Stimulated activated memory B cell treated with anti-CD40 and anti-IgM and Interleukin-4, amounts not matched to agents 10 μg/mL and 1 μg/mL and 100 μg/mL, for 72 hours (primary cell): ENCODE measurements around the gene PLEKHJ1.

Experiments
- ATAC-seq: fragments of 150-1000 bp; cut with Tn5 transposase; 2 replicates; pipeline ENCODE4 v1.10.0; 2021
- H3K27ac Mint-ChIP-seq: one replicate; pipeline ENCODE4 v1.8.0; 2022; ENCODE audit warnings: mild to moderate bottlenecking, mixed read lengths
- H3K27me3 Mint-ChIP-seq: one replicate; pipeline ENCODE4 v1.8.0; 2022; ENCODE audit warnings: mixed read lengths
- H3K36me3 Mint-ChIP-seq: one replicate; pipeline ENCODE4 v1.8.0; 2022; ENCODE audit warnings: mixed read lengths
- H3K4me1 Mint-ChIP-seq: one replicate; pipeline ENCODE4 v1.8.0; 2022; ENCODE audit warnings: mixed read lengths
- H3K4me3 Mint-ChIP-seq: one replicate; pipeline ENCODE4 v1.8.0; 2022; ENCODE audit warnings: mild to moderate bottlenecking, moderate library complexity, mixed read lengths
- H3K9me3 Mint-ChIP-seq: one replicate; pipeline ENCODE4 v1.8.0; 2022; ENCODE audit warnings: mixed read lengths

Gene PLEKHJ1

GRCh38 chr19:2255112-2255845 lies 19.1 kb upstream of the PLEKHJ1 start:
- Mint-ChIP-seq H3K9me3 (peaks cover 2% of the 10 kb centered on the region), H3K4me1 (peaks cover 72% of the 10 kb centered on the region), H3K27me3 (peaks cover 19% of the 10 kb centered on the region), H3K4me3 (no peak overlapping the region), H3K36me3 (no peaks in the 10 kb centered on the region), H3K27ac (peak overlapping the region; percentile 93)
- no peak for ATAC-seq

- ATAC-seq: no peak
- Mint-ChIP-seq H3K4me1 (peaks cover 66% of the 10 kb centered on the region), H3K27ac (no peak overlapping the region), H3K36me3 (no peaks in the 10 kb centered on the region), H3K27me3 (peaks cover 24% of the 10 kb centered on the region), H3K9me3 (no peaks in the 10 kb centered on the region), H3K4me3 (peak overlapping the region; percentile 23)
These were observed 18.1 kb upstream of the PLEKHJ1 start for GRCh38 chr19:2254064-2254872.

GRCh38 chr19:2253106-2254063 lies 17.3 kb upstream of the PLEKHJ1 start:
- Mint-ChIP-seq H3K36me3 (peaks cover 6% of the 10 kb centered on the region), H3K9me3 (no peaks in the 10 kb centered on the region), H3K4me3 (peak overlapping the region; percentile 67), H3K4me1 (peaks cover 67% of the 10 kb centered on the region), H3K27me3 (peaks cover 24% of the 10 kb centered on the region), H3K27ac (peak overlapping the region; percentile 75)
- ATAC-seq: peak; percentile 21

- Mint-ChIP-seq H3K9me3 (no peaks in the 10 kb centered on the region), H3K27me3 (peaks cover 24% of the 10 kb centered on the region), H3K36me3 (peaks cover 8% of the 10 kb centered on the region), H3K4me3 (peak overlapping the region; percentile 67), H3K4me1 (peaks cover 61% of the 10 kb centered on the region), H3K27ac (peak overlapping the region; percentile 75)
- no peak for ATAC-seq
These were observed 16.6 kb upstream of the PLEKHJ1 start for GRCh38 chr19:2252797-2253105.

- ATAC-seq: no peak
- peak overlapping the region; percentile 75 for H3K27ac Mint-ChIP-seq
- peak overlapping the region; percentile 67 for H3K4me3 Mint-ChIP-seq
These were observed 16.1 kb upstream of the PLEKHJ1 start for GRCh38 chr19:2252055-2252796.

GRCh38 chr19:2251106-2252054 lies 15.3 kb upstream of the PLEKHJ1 start:
- Mint-ChIP-seq H3K27ac (peak overlapping the region; percentile 75), H3K27me3 (peaks cover 24% of the 10 kb centered on the region), H3K9me3 (no peaks in the 10 kb centered on the region), H3K36me3 (peaks cover 21% of the 10 kb centered on the region), H3K4me1 (peaks cover 50% of the 10 kb centered on the region), H3K4me3 (peak overlapping the region; percentile 67)
- no peak for ATAC-seq

More at GRCh38 chr19:2252055-2252796, 16.1 kb upstream of the PLEKHJ1 start:
- H3K4me1 Mint-ChIP-seq: peaks cover 59% of the 10 kb centered on the region
- H3K27me3 Mint-ChIP-seq: peaks cover 24% of the 10 kb centered on the region
- peaks cover 13% of the 10 kb centered on the region for H3K36me3 Mint-ChIP-seq
- H3K9me3 Mint-ChIP-seq: no peaks in the 10 kb centered on the region

GRCh38 chr19:2250766-2251105 lies 14.6 kb upstream of the PLEKHJ1 start:
- Mint-ChIP-seq H3K4me1 (peaks cover 45% of the 10 kb centered on the region), H3K36me3 (peaks cover 28% of the 10 kb centered on the region), H3K27me3 (peaks cover 24% of the 10 kb centered on the region), H3K4me3 (no peak overlapping the region), H3K27ac (peak overlapping the region; percentile 12), H3K9me3 (no peaks in the 10 kb centered on the region)
- no peak for ATAC-seq

- no peak for ATAC-seq
- no peaks in the 10 kb centered on the region for H3K9me3 Mint-ChIP-seq
- H3K4me3 Mint-ChIP-seq: no peak overlapping the region
- H3K27me3 Mint-ChIP-seq: peaks cover 24% of the 10 kb centered on the region
- peaks cover 34% of the 10 kb centered on the region for H3K36me3 Mint-ChIP-seq
- peaks cover 39% of the 10 kb centered on the region for H3K4me1 Mint-ChIP-seq
- peak overlapping the region; percentile 12 for H3K27ac Mint-ChIP-seq
These were observed 14.0 kb upstream of the PLEKHJ1 start for GRCh38 chr19:2249880-2250765.

- H3K4me1 Mint-ChIP-seq: peaks cover 36% of the 10 kb centered on the region
- H3K4me3 Mint-ChIP-seq: no peak within 1 kb of the TSS
- no peak for ATAC-seq
- peaks cover 43% of the 10 kb centered on the region for H3K36me3 Mint-ChIP-seq
- H3K27me3 Mint-ChIP-seq: peaks cover 24% of the 10 kb centered on the region
- H3K9me3 Mint-ChIP-seq: no peaks in the 10 kb centered on the region
- H3K27ac Mint-ChIP-seq: peak within 1 kb of the TSS; percentile 12
These were observed 13.1 kb upstream of the PLEKHJ1 start, which contains the start of gene AMH for GRCh38 chr19:2249010-2249866. TSS of gene AMH (plus strand) at chr19:2249323. CDS start at chr19:2249333, 10 bp downstream.

- no peak overlapping the region for H3K4me3 Mint-ChIP-seq
- H3K36me3 Mint-ChIP-seq: peaks cover 51% of the 10 kb centered on the region
- no peak overlapping the region for H3K27ac Mint-ChIP-seq
- H3K4me1 Mint-ChIP-seq: peaks cover 32% of the 10 kb centered on the region
- no peaks in the 10 kb centered on the region for H3K9me3 Mint-ChIP-seq
- peak; percentile 54 for ATAC-seq
- H3K27me3 Mint-ChIP-seq: peaks cover 24% of the 10 kb centered on the region
These were observed 12.2 kb upstream of the PLEKHJ1 start for GRCh38 chr19:2248136-2249009.

- peak; percentile 20 for ATAC-seq
- peaks cover 32% of the 10 kb centered on the region for H3K4me1 Mint-ChIP-seq
- no peak overlapping the region for H3K4me3 Mint-ChIP-seq
These were observed 11.4 kb upstream of the PLEKHJ1 start for GRCh38 chr19:2247433-2248101.

More at GRCh38 chr19:2247433-2248101, 11.4 kb upstream of the PLEKHJ1 start:
- H3K27me3 Mint-ChIP-seq: peaks cover 20% of the 10 kb centered on the region
- H3K36me3 Mint-ChIP-seq: peaks cover 55% of the 10 kb centered on the region
- H3K9me3 Mint-ChIP-seq: no peaks in the 10 kb centered on the region
- H3K27ac Mint-ChIP-seq: no peak overlapping the region
